SK-N-MC (cell line): ENCODE data around the gene OR7G3.

Source experiments
- DNase-seq: peaks from one replicate; pipeline ENCODE4 v3.0.0-alpha.2; 2011; ENCODE audit warnings: low read depth, low spot score
- H3K27ac ChIP-seq: fragments of 200-600 bp; sonication (generic); 2 replicates; pipeline ENCODE4 v1.5.1; 2016; ENCODE audit warnings: mixed run types
- H3K36me3 ChIP-seq: fragments of 200-600 bp; sonication (generic); 2 replicates; pipeline ENCODE4 v1.6.1; 2017; ENCODE audit warnings: antibody characterized with exemption, low read length, mixed read lengths; ENCODE audit not compliant: insufficient read depth
- H3K4me3 ChIP-seq: fragments of 200-600 bp; sonication (generic); 2 replicates; pipeline ENCODE4 v1.5.1; 2016
- H3K9ac ChIP-seq: fragments of 200-600 bp; sonication (generic); 2 replicates; pipeline ENCODE4 v1.8.0; 2017; ENCODE audit warnings: mixed run types, mixed read lengths; ENCODE audit not compliant: insufficient read length
- H3K9me3 ChIP-seq: fragments of 200-600 bp; sonication (generic); 2 replicates; pipeline ENCODE4 v1.6.1; 2017; ENCODE audit warnings: low read depth, mild to moderate bottlenecking, antibody characterized with exemption, low read length, moderate library complexity, mixed read lengths
- EZH2 ChIP-seq: fragments of 200-600 bp; sonication (generic); IDR thresholded peaks from one replicate; pipeline ENCODE4 v1.6.1; 2017; ENCODE audit warnings: antibody characterized with exemption
- FOXP2 ChIP-seq: optimal IDR thresholded peaks from 2 replicates; pipeline ENCODE3; 2011; ENCODE audit warnings: mild to moderate bottlenecking, moderate library complexity; ENCODE audit not compliant: insufficient read depth; ENCODE audit errors: extremely low read length, control extremely low read depth
- POLR2AphosphoS5 ChIP-seq: IDR thresholded peaks from 2 replicates; pipeline ENCODE4 v1.6.1; 2012; ENCODE audit warnings: mild to moderate bottlenecking, low read depth, low read length, borderline replicate concordance

The OR7G3 gene

GRCh38 chr19:9132422-9132821, 5.7 kb upstream of the OR7G3 start:
- no peak for DNase-seq
- Histone ChIP-seq H3K9ac (no peak overlapping the region), H3K4me3 (no peak overlapping the region), H3K36me3 (no peaks in the 10 kb centered on the region), H3K27ac (no peak overlapping the region), H3K9me3 (no peaks in the 10 kb centered on the region)
- TF ChIP-seq EZH2 = no peak
- no peak for TF ChIP-seq FOXP2
- TF ChIP-seq POLR2AphosphoS5 = no peak

GRCh38 chr19:9130965-9131364, 4.2 kb upstream of the OR7G3 start:
- H3K27ac ChIP-seq = no peak overlapping the region
- H3K36me3 ChIP-seq = no peaks in the 10 kb centered on the region
- no peaks in the 10 kb centered on the region for H3K9me3 ChIP-seq
- TF ChIP-seq POLR2AphosphoS5 (no peak), EZH2 (no peak), FOXP2 (no peak)
- no peak for DNase-seq
- H3K4me3 ChIP-seq = no peak overlapping the region
- no peak overlapping the region for H3K9ac ChIP-seq

GRCh38 chr19:9128171-9128570, 1.4 kb upstream of the OR7G3 start:
- Histone ChIP-seq H3K4me3 (no peak overlapping the region), H3K27ac (no peak overlapping the region), H3K9ac (no peak overlapping the region), H3K36me3 (no peaks in the 10 kb centered on the region), H3K9me3 (no peaks in the 10 kb centered on the region)
- DNase-seq = no peak
- TF ChIP-seq POLR2AphosphoS5 (no peak), EZH2 (no peak), FOXP2 (no peak)

GRCh38 chr19:9116547-9116946, 10.2 kb downstream of the OR7G3 start:
- no peak for DNase-seq
- Histone ChIP-seq H3K9me3 (no peaks in the 10 kb centered on the region), H3K9ac (no peak overlapping the region), H3K36me3 (no peaks in the 10 kb centered on the region), H3K4me3 (no peak overlapping the region), H3K27ac (no peak overlapping the region)
- TF ChIP-seq EZH2 = no peak
- no peak for TF ChIP-seq FOXP2
- no peak for TF ChIP-seq POLR2AphosphoS5

- Histone ChIP-seq H3K4me3 (no peak within 1 kb of the TSS), H3K36me3 (no peaks in the 10 kb centered on the region), H3K9ac (no peak within 1 kb of the TSS), H3K27ac (no peak within 1 kb of the TSS), H3K9me3 (no peaks in the 10 kb centered on the region)
- TF ChIP-seq POLR2AphosphoS5 = no peak
- no peak for TF ChIP-seq EZH2
- TF ChIP-seq FOXP2 = no peak
- DNase-seq = no peak
Observed at GRCh38 chr19:9115307-9115813, 11.4 kb downstream of the OR7G3 start, which contains the start of gene OR7G1. Gene OR7G1 (minus strand): TSS chr19:9115763. CDS start chr19:9115763, 0 bp downstream.

- H3K27ac ChIP-seq = no peak overlapping the region
- no peak for DNase-seq
- no peaks in the 10 kb centered on the region for H3K36me3 ChIP-seq
- TF ChIP-seq POLR2AphosphoS5 = no peak
- no peak for TF ChIP-seq EZH2
- TF ChIP-seq FOXP2 = no peak
- no peak overlapping the region for H3K9ac ChIP-seq
- H3K9me3 ChIP-seq = no peaks in the 10 kb centered on the region
- no peak overlapping the region for H3K4me3 ChIP-seq
Observed at GRCh38 chr19:9109959-9110358, 16.8 kb downstream of the OR7G3 start.

- no peaks in the 10 kb centered on the region for H3K9me3 ChIP-seq
- no peaks in the 10 kb centered on the region for H3K36me3 ChIP-seq
- H3K4me3 ChIP-seq = no peak within 1 kb of the TSS
- no peak for TF ChIP-seq FOXP2
- TF ChIP-seq POLR2AphosphoS5 = no peak
- TF ChIP-seq EZH2 = no peak
- no peak within 1 kb of the TSS for H3K9ac ChIP-seq
- no peak within 1 kb of the TSS for H3K27ac ChIP-seq
- DNase-seq = no peak
Observed at GRCh38 chr19:9107375-9107774, 19.4 kb downstream of the OR7G3 start, which contains the start of gene OR7G2. Gene OR7G2 (minus strand): TSS chr19:9107475. CDS start chr19:9103243, 4,232 bp downstream.

GRCh38 chr19:9086761-9087160, 40.0 kb downstream of the OR7G3 start, which contains the start of gene OR1M1:
Gene OR1M1 (plus strand): TSS chr19:9087061. CDS start chr19:9093245, 6,184 bp downstream.
- Histone ChIP-seq H3K36me3 (no peaks in the 10 kb centered on the region), H3K27ac (no peak within 1 kb of the TSS), H3K9ac (no peak within 1 kb of the TSS), H3K4me3 (no peak within 1 kb of the TSS), H3K9me3 (no peaks in the 10 kb centered on the region)
- DNase-seq = no peak
- TF ChIP-seq POLR2AphosphoS5 (no peak), EZH2 (no peak), FOXP2 (no peak)

- H3K27ac ChIP-seq = no peak overlapping the region
Observed at GRCh38 chr19:9078651-9079050, 48.1 kb downstream of the OR7G3 start.

More at GRCh38 chr19:9078651-9079050, 48.1 kb downstream of the OR7G3 start:
- no peaks in the 10 kb centered on the region for H3K9me3 ChIP-seq
- TF ChIP-seq FOXP2 (no peak), POLR2AphosphoS5 (no peak), EZH2 (no peak)
- no peak for DNase-seq
- no peaks in the 10 kb centered on the region for H3K36me3 ChIP-seq
- no peak overlapping the region for H3K4me3 ChIP-seq
- no peak overlapping the region for H3K9ac ChIP-seq
